Calu3 (cell line): ENCODE results near the gene ZNF576. TPM values are rescaled to one million over a fixed set of nuclear protein-coding genes. Genes with fewer than 3 reads are reported as not detected.

Experiments used
- BruUV-seq: library from RNA; stranded (reverse); fragments of 400-500 nt; replicated peaks from 2 replicates; lab custom pipeline; 2021; lab: Mats Ljungman, UMichigan
- CTCF ChIA-PET: fragments of 300-600 bp; sonication (Branson Sonifier 250); formaldehyde crosslinking; loops from one replicate; lab custom pipeline; 2022; ENCODE audit warnings: antibody characterized with exemption; lab: Charles Lee
- DNase-seq: peaks from one replicate; pipeline ENCODE4 v3.0.0; 2022
- H3K27ac Mint-ChIP-seq: one replicate; pipeline ENCODE4 v1.8.0; 2022; ENCODE audit warnings: mixed read lengths; ENCODE audit not compliant: unreplicated experiment
- H3K27me3 Mint-ChIP-seq: one replicate; pipeline ENCODE4 v1.8.0; 2022; ENCODE audit warnings: mixed read lengths; ENCODE audit not compliant: unreplicated experiment
- H3K36me3 Mint-ChIP-seq: one replicate; pipeline ENCODE4 v1.8.0; 2022; ENCODE audit warnings: mild to moderate bottlenecking, moderate library complexity, mixed read lengths; ENCODE audit not compliant: insufficient read depth, unreplicated experiment
- H3K4me1 Mint-ChIP-seq: one replicate; pipeline ENCODE4 v1.8.0; 2022; ENCODE audit warnings: mild to moderate bottlenecking, low read depth, mixed read lengths; ENCODE audit not compliant: unreplicated experiment
- H3K4me3 Mint-ChIP-seq: one replicate; pipeline ENCODE4 v1.8.0; 2022; ENCODE audit warnings: mild to moderate bottlenecking, low read depth, moderate library complexity, mixed read lengths; ENCODE audit not compliant: unreplicated experiment
- H3K9me3 Mint-ChIP-seq: one replicate; pipeline ENCODE4 v1.8.0; 2022; ENCODE audit warnings: low read depth, mixed read lengths; ENCODE audit not compliant: unreplicated experiment
- intact Hi-C: fragments of 100-400 bp; cut with micrococcal nuclease; formaldehyde crosslinking; loops from one replicate; pipeline ENCODE4 v1.10.0; 2022; ENCODE audit not compliant: unreplicated experiment
- total RNA-seq: library from RNA; stranded (reverse); gene quantifications from 2 replicates; pipeline ENCODE4 v1.2.3, GENCODE V29; 2022
- TF ChIP-seq, protein P1 (sequence below): fragments of 200-600 bp; IDR thresholded peaks from one replicate; pipeline ENCODE4 v1.8.0; 2022; ENCODE audit warnings: antibody characterized with exemption; ENCODE audit not compliant: unreplicated experiment

Gene ZNF576
- total RNA-seq, 1 experiment from 2014 or later = 20.7 TPM

DNA sequence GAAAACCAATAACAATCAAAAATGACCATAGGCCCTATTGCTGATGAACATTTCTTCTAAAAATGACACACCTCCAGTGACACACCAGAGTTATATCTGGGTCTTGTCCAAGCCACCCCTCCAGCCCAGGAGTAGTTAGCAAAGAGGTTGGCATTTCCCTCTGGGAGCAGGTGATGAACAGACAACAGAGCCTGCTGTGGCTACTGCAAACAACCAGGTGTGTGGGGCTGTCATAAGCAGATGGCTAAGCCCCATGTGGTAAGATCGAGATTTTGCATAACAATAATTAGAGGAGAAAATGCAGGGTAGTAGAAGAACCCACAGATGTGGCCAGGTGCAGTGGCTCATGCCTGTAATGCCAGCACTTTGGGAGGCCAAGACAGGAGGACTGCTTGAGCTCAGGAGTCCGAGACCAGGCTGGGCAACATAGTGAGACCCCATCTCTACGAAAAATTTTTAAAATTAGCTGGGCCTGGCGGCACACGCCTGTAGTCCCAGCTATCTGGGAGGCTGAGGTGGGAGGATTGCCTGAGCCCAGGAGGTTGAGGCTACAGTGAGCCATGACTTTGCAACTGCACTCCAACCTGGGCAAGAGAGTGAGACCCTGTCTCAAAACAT lies 26.1 kb upstream of the ZNF576 start:
- no peak overlapping the region for H3K27ac Mint-ChIP-seq
- no peaks in the 10 kb centered on the region for H3K9me3 Mint-ChIP-seq
- H3K4me3 Mint-ChIP-seq = no peak overlapping the region
- DNase-seq = no peak
- TF ChIP-seq, protein P1, sequence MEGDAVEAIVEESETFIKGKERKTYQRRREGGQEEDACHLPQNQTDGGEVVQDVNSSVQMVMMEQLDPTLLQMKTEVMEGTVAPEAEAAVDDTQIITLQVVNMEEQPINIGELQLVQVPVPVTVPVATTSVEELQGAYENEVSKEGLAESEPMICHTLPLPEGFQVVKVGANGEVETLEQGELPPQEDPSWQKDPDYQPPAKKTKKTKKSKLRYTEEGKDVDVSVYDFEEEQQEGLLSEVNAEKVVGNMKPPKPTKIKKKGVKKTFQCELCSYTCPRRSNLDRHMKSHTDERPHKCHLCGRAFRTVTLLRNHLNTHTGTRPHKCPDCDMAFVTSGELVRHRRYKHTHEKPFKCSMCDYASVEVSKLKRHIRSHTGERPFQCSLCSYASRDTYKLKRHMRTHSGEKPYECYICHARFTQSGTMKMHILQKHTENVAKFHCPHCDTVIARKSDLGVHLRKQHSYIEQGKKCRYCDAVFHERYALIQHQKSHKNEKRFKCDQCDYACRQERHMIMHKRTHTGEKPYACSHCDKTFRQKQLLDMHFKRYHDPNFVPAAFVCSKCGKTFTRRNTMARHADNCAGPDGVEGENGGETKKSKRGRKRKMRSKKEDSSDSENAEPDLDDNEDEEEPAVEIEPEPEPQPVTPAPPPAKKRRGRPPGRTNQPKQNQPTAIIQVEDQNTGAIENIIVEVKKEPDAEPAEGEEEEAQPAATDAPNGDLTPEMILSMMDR = no peak
- no peaks in the 10 kb centered on the region for H3K4me1 Mint-ChIP-seq
- BruUV-seq = no TSS peak
- H3K27me3 Mint-ChIP-seq = no peaks in the 10 kb centered on the region
- intact Hi-C loops = no loop called here
- CTCF ChIA-PET = no interaction called here
- H3K36me3 Mint-ChIP-seq = peaks cover 22% of the 10 kb centered on the region

DNA sequence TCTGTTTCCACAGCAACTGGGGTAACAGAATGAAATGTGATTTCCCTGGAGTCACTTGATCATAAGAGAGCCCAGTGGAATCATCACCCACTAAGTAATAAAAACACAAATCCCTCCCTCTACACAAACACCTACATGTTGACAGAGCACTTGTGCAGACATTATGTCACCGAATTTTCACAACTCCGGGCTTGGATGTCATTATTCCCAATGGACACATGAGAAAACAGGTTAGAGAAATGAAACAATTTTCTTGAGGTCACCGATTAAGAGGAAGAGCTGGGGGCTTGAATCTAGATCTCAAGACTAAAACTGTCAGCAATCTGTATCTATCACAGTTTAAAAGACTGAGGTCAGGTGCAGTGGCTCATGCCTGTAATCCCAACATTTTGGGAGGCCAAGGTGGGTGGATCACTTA lies 24.2 kb upstream of the ZNF576 start:
- H3K27me3 Mint-ChIP-seq = no peaks in the 10 kb centered on the region
- no TSS peak for BruUV-seq
- H3K4me3 Mint-ChIP-seq = no peak overlapping the region
- CTCF ChIA-PET = no interaction called here
- H3K27ac Mint-ChIP-seq = no peak overlapping the region
- no peaks in the 10 kb centered on the region for H3K4me1 Mint-ChIP-seq
- H3K9me3 Mint-ChIP-seq = no peaks in the 10 kb centered on the region
- intact Hi-C loops = no loop called here
- peaks cover 21% of the 10 kb centered on the region for H3K36me3 Mint-ChIP-seq
- no peak for DNase-seq
- TF ChIP-seq, protein P1 = no peak

DNA sequence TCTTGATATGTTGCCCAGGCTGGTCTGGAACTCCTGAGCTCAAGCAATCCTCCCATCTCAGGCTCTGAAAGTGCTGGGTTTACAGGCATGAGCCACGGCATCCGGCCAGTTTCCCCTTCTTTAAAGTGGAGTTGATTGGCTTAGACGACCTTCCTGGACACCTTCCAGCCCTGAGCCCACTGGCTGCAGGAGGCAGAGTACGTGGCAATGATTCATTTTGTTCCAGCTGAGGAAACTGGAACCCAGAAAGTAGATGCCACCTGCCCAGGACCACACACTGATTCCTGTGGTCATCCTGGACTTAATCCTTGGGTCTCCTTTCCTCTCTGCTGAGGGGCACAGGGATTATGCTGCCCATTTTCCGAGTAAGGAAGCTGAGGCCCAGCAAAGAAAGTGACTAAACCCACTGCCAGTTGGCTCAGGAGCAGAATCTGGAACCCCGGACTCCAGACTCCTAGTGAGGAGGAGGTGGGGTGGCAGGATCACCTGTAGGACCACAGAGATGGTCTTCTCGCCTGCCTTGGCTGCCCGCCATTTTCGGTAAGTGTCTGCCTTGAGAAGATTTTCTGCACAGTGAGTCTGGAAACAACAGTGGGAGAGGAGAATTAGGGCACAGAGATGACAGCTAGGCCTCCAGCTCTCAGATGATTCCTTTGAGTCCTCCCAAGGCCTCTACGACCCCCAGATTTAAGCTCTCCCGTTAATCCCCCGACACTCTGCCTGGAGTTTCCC lies 21.8 kb upstream of the ZNF576 start:
- H3K4me1 Mint-ChIP-seq = no peaks in the 10 kb centered on the region
- H3K9me3 Mint-ChIP-seq = no peaks in the 10 kb centered on the region
- TF ChIP-seq, protein P1 = no peak
- intact Hi-C loops = no loop called here
- CTCF ChIA-PET = interaction anchor here (0.7 to 0.9 kb wide), 2 partner anchors 19 to 22 kb away, joined by 3 read pairs; partner anchors contain the start of genes IRGQ and ZNF576
- TSS peak; percentile 78 for BruUV-seq
- H3K36me3 Mint-ChIP-seq = peaks cover 17% of the 10 kb centered on the region
- peaks cover 14% of the 10 kb centered on the region for H3K27me3 Mint-ChIP-seq
- no peak for DNase-seq
- peak overlapping the region; percentile 98 for H3K4me3 Mint-ChIP-seq
- H3K27ac Mint-ChIP-seq = peak overlapping the region; percentile 95

DNA sequence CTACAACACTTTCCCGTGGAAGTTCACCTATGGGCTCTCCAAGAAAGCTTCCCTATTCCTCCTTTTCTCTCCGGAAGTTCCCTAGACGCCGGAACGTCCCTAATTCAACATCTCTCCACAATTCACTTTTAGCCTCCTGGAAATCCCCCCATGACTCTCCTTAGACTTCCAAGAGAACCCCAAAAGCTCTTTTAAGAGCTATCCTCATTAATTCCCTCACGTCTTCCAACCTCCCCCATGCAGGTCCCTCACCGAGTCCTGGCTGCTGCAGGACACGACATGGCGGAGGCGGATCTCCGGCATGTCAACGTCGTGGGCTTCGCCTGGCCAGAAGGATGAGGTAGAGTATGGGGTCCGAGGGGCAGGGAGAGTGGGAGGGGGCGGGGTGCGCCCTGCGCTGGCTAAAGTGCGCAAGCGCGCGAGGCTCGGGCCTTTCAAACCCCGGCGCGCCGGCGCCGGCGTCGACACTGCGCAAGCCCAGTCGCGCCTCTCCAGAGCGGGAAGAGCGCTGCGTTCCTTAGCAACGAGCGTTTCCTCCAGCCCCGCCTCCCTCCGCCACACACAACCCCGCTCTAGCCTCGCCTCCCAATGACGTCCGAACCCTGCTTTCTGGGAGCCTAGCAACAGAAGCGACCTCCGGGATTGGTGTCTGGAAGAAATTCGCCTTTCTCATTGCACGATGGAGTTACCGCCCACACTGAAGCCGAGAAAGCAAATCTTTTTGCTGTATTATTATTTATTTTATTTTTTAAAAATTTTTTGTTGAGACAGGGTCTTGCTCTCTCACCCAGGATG lies 21.0 kb upstream of the ZNF576 start, which contains the start of the genes PINLYP and XRCC1:
Gene PINLYP (plus strand): TSS at position 646 of the 795 bp plus-strand sequence. CDS start 1,391 bp downstream, outside the sequence.
Gene XRCC1 (minus strand): TSS at position 372 of the 795 bp plus-strand sequence. CDS start 69 bp downstream, at position 303.
- Mint-ChIP-seq H3K27ac (peak within 1 kb of the TSS; percentile 95), H3K9me3 (no peaks in the 10 kb centered on the region), H3K27me3 (peaks cover 14% of the 10 kb centered on the region), H3K36me3 (peaks cover 17% of the 10 kb centered on the region), H3K4me1 (no peaks in the 10 kb centered on the region), H3K4me3 (peak within 1 kb of the TSS; percentile 98)
- intact Hi-C loops = no loop called here
- BruUV-seq = no TSS peak
- peak; percentile 98 for DNase-seq
- CTCF ChIA-PET = interaction anchor here (0.7 kb wide), 1 partner anchor 21 kb away, joined by 3 read pairs; the partner anchor contains the start of genes IRGQ and ZNF576
- TF ChIP-seq, protein P1 = no peak
